H9 (cell line): ENCODE results near the gene LHPP. TPM values are rescaled to one million over a fixed set of nuclear protein-coding genes. Genes with fewer than 3 reads are reported as not detected.

Experiments
- DNase-seq: peaks from one replicate; pipeline ENCODE4 v3.0.0-alpha.2; 2017
- H2AFZ ChIP-seq: one replicate; pipeline ENCODE4 v1.6.1; 2013; ENCODE audit warnings: mild to moderate bottlenecking, low read length, control low read depth, moderate library complexity
- H2AK5ac ChIP-seq: 2 replicates; pipeline ENCODE4 v1.6.1; 2013; ENCODE audit warnings: low read length, control low read depth, mixed read lengths; ENCODE audit not compliant: insufficient read length
- H2BK120ac ChIP-seq: one replicate; pipeline ENCODE4 v1.6.1; 2013; ENCODE audit warnings: low read depth, mild to moderate bottlenecking, low read length, control low read depth, inconsistent platforms; ENCODE audit not compliant: poor library complexity, severe bottlenecking
- H2BK12ac ChIP-seq: 2 replicates; pipeline ENCODE4 v1.6.1; 2013; ENCODE audit warnings: low read length, control low read depth, mixed read lengths, low read depth; ENCODE audit not compliant: insufficient read length
- H2BK15ac ChIP-seq: 2 replicates; pipeline ENCODE4 v1.6.1; 2013; ENCODE audit warnings: low read depth, low read length, control low read depth
- H2BK20ac ChIP-seq: one replicate; pipeline ENCODE4 v1.6.1; 2013; ENCODE audit warnings: low read depth, mild to moderate bottlenecking, low read length, control low read depth, inconsistent platforms; ENCODE audit not compliant: poor library complexity, severe bottlenecking
- H2BK5ac ChIP-seq: 2 replicates; pipeline ENCODE4 v1.6.1; 2013; ENCODE audit warnings: low read length, control low read depth, mixed read lengths; ENCODE audit not compliant: insufficient read length
- H3K14ac ChIP-seq: 2 replicates; pipeline ENCODE4 v1.6.1; 2013; ENCODE audit warnings: low read length, control low read depth; ENCODE audit not compliant: insufficient read depth
- H3K18ac ChIP-seq: 2 replicates; pipeline ENCODE4 v1.6.1; 2013; ENCODE audit warnings: low read depth, mild to moderate bottlenecking, mixed read lengths, low read length, control low read depth; ENCODE audit not compliant: insufficient read length
- H3K23ac ChIP-seq: 2 replicates; pipeline ENCODE4 v1.6.1; 2013; ENCODE audit warnings: low read length, control low read depth, mixed read lengths, low read depth; ENCODE audit not compliant: insufficient read length
- H3K23me2 ChIP-seq: 2 replicates; pipeline ENCODE4 v1.6.1; 2013; ENCODE audit warnings: low read depth, mild to moderate bottlenecking, mixed read lengths, low read length, control low read depth; ENCODE audit not compliant: insufficient read length, poor library complexity, severe bottlenecking
- H3K27ac ChIP-seq: 2 replicates; pipeline ENCODE4 v1.5.1; 2013; ENCODE audit warnings: low read length, control low read depth, mixed read lengths, low read depth; ENCODE audit not compliant: insufficient read length
- H3K27me3 ChIP-seq: 2 replicates; pipeline ENCODE4 v1.6.1; 2013; ENCODE audit warnings: low read length, control low read depth, inconsistent platforms; ENCODE audit not compliant: insufficient read depth
- H3K4ac ChIP-seq: 2 replicates; pipeline ENCODE4 v1.6.1; 2013; ENCODE audit warnings: low read depth, mild to moderate bottlenecking, control low read depth, inconsistent platforms, low read length, moderate library complexity
- H3K4me1 ChIP-seq: 2 replicates; pipeline ENCODE4 v1.6.1; 2013; ENCODE audit warnings: low read length, control low read depth, inconsistent platforms; ENCODE audit not compliant: insufficient read depth
- H3K4me2 ChIP-seq: 2 replicates; pipeline ENCODE4 v1.6.1; 2013; ENCODE audit warnings: low read length, control low read depth, mixed read lengths; ENCODE audit not compliant: insufficient read length, insufficient read depth
- H3K56ac ChIP-seq: 2 replicates; pipeline ENCODE4 v1.6.1; 2013; ENCODE audit warnings: low read depth, mild to moderate bottlenecking, mixed read lengths, low read length, control low read depth; ENCODE audit not compliant: insufficient read length
- H3K79me1 ChIP-seq: 2 replicates; pipeline ENCODE4 v1.6.1; 2013; ENCODE audit warnings: low read depth, mild to moderate bottlenecking, moderate library complexity, low read length, control low read depth, inconsistent platforms; ENCODE audit not compliant: insufficient read depth, poor library complexity, severe bottlenecking
- H3K79me2 ChIP-seq: 2 replicates; pipeline ENCODE4 v1.6.1; 2013; ENCODE audit warnings: low read length, control low read depth, inconsistent platforms; ENCODE audit not compliant: insufficient read depth
- H3K9ac ChIP-seq: 2 replicates; pipeline ENCODE4 v1.6.1; 2013; ENCODE audit warnings: low read length, control low read depth, mixed read lengths; ENCODE audit not compliant: insufficient read length; ENCODE audit errors: extremely low read depth
- H3K9me3 ChIP-seq: one replicate; pipeline ENCODE4 v1.6.1; 2013; ENCODE audit warnings: low read depth, low read length, inconsistent platforms; ENCODE audit not compliant: control insufficient read depth
- H3T11ph ChIP-seq: one replicate; pipeline ENCODE4 v1.6.1; 2013; ENCODE audit warnings: mild to moderate bottlenecking, low read length, control low read depth, inconsistent platforms
- H4K20me1 ChIP-seq: one replicate; pipeline ENCODE4 v1.6.1; 2013; ENCODE audit not compliant: control insufficient read depth, insufficient read length, insufficient read depth
- H4K5ac ChIP-seq: 2 replicates; pipeline ENCODE4 v1.6.1; 2013; ENCODE audit warnings: low read depth, mild to moderate bottlenecking, mixed read lengths, low read length, control low read depth; ENCODE audit not compliant: insufficient read length
- H4K8ac ChIP-seq: replicated peaks from 2 replicates; pipeline ENCODE4 v1.6.1; 2013; ENCODE audit warnings: low read length, control low read depth, mixed read lengths, low read depth; ENCODE audit not compliant: insufficient read length
- H4K91ac ChIP-seq: 2 replicates; pipeline ENCODE4 v1.6.1; 2013; ENCODE audit warnings: low read depth, mild to moderate bottlenecking, moderate library complexity, mixed read lengths, low read length, control low read depth; ENCODE audit not compliant: insufficient read length
- H3K27ac Mint-ChIP-seq, 3 experiments: 2 replicates in 2 of 3; 3 replicates in 1 of 3; pipeline ENCODE4 v1.8.0; 2020 to 2021; ENCODE audit warnings: mixed read lengths in 3 of 3, mild to moderate bottlenecking in 1 of 3, moderate library complexity in 1 of 3
- H3K27me3 Mint-ChIP-seq: 2 replicates; pipeline ENCODE4 v1.8.0; 2021; ENCODE audit warnings: low read depth, mild to moderate bottlenecking, moderate library complexity, mixed read lengths
- H3K36me3 Mint-ChIP-seq, 3 experiments: 2 replicates in 2 of 3; 3 replicates in 1 of 3; pipeline ENCODE4 v1.8.0; 2020 to 2021; ENCODE audit warnings: low read depth in 3 of 3, mixed read lengths in 3 of 3; ENCODE audit not compliant: insufficient read depth in 1 of 3
- H3K4me1 Mint-ChIP-seq, 2 experiments: 2 replicates each; pipeline ENCODE4 v1.8.0; 2020; ENCODE audit warnings: mixed read lengths in 2 of 2
- H3K4me3 Mint-ChIP-seq, 2 experiments: 2 replicates in 1 of 2; 3 replicates in 1 of 2; pipeline ENCODE4 v1.8.0; 2020 to 2021; ENCODE audit warnings: mild to moderate bottlenecking in 2 of 2, mixed read lengths in 2 of 2, moderate library complexity in 1 of 2
- H3K9me3 Mint-ChIP-seq, 2 experiments: 2 replicates in 1 of 2; 3 replicates in 1 of 2; pipeline ENCODE4 v1.8.0; 2020; ENCODE audit warnings: mild to moderate bottlenecking in 2 of 2, mixed read lengths in 2 of 2, moderate library complexity in 1 of 2
- WGBS: extraction: QIAGEN DNeasy Blood & Tissue Kit; methylation state at CpG from one replicate; pipeline ENCODE4 v1.1.7; 2013; ENCODE audit warnings: missing lambda C conversion rate, low lambda C conversion rate, mixed read lengths; ENCODE audit not compliant: insufficient read length; ENCODE audit errors: extremely low coverage; 5-methylcytosine and 5-hydroxymethylcytosine counted together
- total RNA-seq: library from RNA; stranded (reverse); gene quantifications from 2 replicates; pipeline ENCODE4 v1.2.1, GENCODE V29; 2021
- TF ChIP-seq, protein P1 (sequence below): fragments of 200-600 bp; sonication (generic); conservative IDR thresholded peaks from 3 replicates; pipeline ENCODE4 v1.8.0; 2021; ENCODE audit warnings: antibody characterized with exemption, mild to moderate bottlenecking

LHPP gene
- total RNA-seq, 1 experiment from 2014 or later: 29.6 TPM

DNA sequence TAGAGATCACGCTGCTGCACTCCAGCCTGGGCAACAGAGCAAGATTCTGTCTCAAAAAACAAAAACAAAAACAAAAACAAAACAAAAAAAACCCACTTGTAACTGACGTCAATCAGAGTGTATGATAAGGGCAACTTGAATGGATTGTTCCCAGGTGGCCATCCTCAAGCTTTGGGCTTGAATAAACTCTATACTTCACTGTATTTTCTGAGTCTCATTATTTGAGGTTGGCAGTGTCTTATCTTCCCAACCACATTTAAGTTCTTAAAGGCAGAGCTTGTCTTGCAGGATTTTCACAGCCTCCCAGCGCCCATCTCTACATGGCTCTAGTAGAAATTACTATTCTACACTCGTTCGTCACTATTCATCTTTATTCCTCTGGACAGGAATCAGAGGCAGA is 37.8 kb upstream of the LHPP start:
- no peaks in the 10 kb centered on the region for H4K20me1 ChIP-seq

More for the DNA sequence above, 37.8 kb upstream of the LHPP start:
- no peak for DNase-seq
- Mint-ChIP-seq H3K4me3 (no peak overlapping the region), H3K27ac (no peak overlapping the region), H3K4me1 (peaks cover 19 to 26% of the 10 kb centered on the region in 2 experiments), H3K36me3 (no peaks in the 10 kb centered on the region), H3K27me3 (peaks cover 37% of the 10 kb centered on the region), H3K9me3 (no peaks in the 10 kb centered on the region)
- Histone ChIP-seq H2BK20ac (no peak overlapping the region), H4K91ac (no peak overlapping the region), H3K4me2 (no peak overlapping the region), H3K4me1 (no peaks in the 10 kb centered on the region), H2BK12ac (no peak overlapping the region), H3K27ac (no peak overlapping the region), H3T11ph (no peak overlapping the region), H4K8ac (no peak overlapping the region), H3K79me1 (no peaks in the 10 kb centered on the region), H3K79me2 (no peaks in the 10 kb centered on the region), H2AK5ac (no peak overlapping the region), H4K5ac (no peak overlapping the region), H3K9me3 (no peaks in the 10 kb centered on the region), H2BK5ac (no peak overlapping the region), H2AFZ (no peak overlapping the region), H2BK15ac (no peak overlapping the region), H3K14ac (no peak overlapping the region), H3K9ac (no peak overlapping the region), H3K23ac (no peak overlapping the region), H3K4ac (no peak overlapping the region), H3K18ac (no peak overlapping the region), H3K23me2 (peaks cover 5% of the 10 kb centered on the region), H3K27me3 (no peaks in the 10 kb centered on the region; the same call in 1 of the 2 replicates), H2BK120ac (no peak overlapping the region), H3K56ac (no peak overlapping the region)
- TF ChIP-seq, protein P1, sequence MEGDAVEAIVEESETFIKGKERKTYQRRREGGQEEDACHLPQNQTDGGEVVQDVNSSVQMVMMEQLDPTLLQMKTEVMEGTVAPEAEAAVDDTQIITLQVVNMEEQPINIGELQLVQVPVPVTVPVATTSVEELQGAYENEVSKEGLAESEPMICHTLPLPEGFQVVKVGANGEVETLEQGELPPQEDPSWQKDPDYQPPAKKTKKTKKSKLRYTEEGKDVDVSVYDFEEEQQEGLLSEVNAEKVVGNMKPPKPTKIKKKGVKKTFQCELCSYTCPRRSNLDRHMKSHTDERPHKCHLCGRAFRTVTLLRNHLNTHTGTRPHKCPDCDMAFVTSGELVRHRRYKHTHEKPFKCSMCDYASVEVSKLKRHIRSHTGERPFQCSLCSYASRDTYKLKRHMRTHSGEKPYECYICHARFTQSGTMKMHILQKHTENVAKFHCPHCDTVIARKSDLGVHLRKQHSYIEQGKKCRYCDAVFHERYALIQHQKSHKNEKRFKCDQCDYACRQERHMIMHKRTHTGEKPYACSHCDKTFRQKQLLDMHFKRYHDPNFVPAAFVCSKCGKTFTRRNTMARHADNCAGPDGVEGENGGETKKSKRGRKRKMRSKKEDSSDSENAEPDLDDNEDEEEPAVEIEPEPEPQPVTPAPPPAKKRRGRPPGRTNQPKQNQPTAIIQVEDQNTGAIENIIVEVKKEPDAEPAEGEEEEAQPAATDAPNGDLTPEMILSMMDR: no peak
- no CpG with 5 or more reads among the region's 5 CpGs for whole genome bisulfite sequencing
